Sigmoid colon (tissue), 4 donors: ENCODE data around the gene BTBD19.

Experiments
- EP300 ChIP-seq, 4 donors: sonication (generic); formaldehyde crosslinking; IDR thresholded peaks; one replicate each; pipeline ENCODE4 v1.6.1; 2017; ENCODE audit warnings: antibody characterized with exemption in 4 of 4
- POLR2A ChIP-seq, 2 donors: fragments of 450-650 bp; IDR thresholded peaks; one replicate each; pipeline ENCODE4 v1.6.1; 2016; ENCODE audit warnings: antibody characterized with exemption in 2 of 2, mild to moderate bottlenecking in 2 of 2, moderate library complexity in 2 of 2
- TF ChIP-seq, protein P1 (sequence below), 4 experiments: fragments of 450-650 bp in 3 of 4; fragments of 200-600 bp in 1 of 4; IDR thresholded peaks; one replicate each; pipeline ENCODE4 v1.5.1; 2016 to 2019; ENCODE audit warnings: antibody characterized with exemption in 4 of 4, mild to moderate bottlenecking in 3 of 4, moderate library complexity in 2 of 4

DNA sequence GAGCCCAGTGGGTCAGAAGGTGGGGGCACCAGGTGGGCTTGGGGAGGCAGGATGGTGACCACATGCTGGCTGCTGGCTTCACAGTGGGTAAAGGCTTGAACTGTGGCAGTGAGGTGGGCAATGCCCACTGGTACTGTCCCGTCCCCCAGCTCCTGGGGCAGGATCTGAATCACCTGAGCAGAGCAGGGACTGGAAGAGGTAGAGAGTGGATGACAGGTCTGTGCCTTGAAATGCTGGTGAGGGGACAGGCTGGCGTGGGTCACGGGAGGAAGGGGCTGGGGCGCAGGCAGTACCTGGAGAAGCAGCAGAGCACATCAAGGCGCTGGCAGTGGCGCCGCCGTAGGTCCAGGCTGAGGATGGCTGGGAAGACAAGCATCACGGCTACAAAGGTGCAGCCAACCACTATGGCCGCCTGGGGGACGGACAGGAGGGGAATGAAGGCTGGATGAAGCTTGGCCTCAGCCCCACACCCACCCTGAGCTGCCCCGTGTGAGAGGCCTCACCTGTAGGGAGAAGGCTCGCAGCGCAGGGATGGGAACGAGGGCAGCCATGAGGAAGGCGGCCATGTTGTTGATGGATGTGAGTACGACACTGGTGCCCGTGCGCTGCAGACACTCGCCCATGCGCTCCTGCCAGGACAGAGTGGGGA is 19.8 kb downstream of the BTBD19 start:
- TF ChIP-seq, protein P1, sequence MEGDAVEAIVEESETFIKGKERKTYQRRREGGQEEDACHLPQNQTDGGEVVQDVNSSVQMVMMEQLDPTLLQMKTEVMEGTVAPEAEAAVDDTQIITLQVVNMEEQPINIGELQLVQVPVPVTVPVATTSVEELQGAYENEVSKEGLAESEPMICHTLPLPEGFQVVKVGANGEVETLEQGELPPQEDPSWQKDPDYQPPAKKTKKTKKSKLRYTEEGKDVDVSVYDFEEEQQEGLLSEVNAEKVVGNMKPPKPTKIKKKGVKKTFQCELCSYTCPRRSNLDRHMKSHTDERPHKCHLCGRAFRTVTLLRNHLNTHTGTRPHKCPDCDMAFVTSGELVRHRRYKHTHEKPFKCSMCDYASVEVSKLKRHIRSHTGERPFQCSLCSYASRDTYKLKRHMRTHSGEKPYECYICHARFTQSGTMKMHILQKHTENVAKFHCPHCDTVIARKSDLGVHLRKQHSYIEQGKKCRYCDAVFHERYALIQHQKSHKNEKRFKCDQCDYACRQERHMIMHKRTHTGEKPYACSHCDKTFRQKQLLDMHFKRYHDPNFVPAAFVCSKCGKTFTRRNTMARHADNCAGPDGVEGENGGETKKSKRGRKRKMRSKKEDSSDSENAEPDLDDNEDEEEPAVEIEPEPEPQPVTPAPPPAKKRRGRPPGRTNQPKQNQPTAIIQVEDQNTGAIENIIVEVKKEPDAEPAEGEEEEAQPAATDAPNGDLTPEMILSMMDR (IDR thresholded peaks at IDR 0.05), result no peak
- TF ChIP-seq EP300 (IDR thresholded peaks at IDR 0.05) (no peak), POLR2A (IDR thresholded peaks at IDR 0.05) (no peak)
